HepG2 (cell line): Measurements from ENCODE around the gene CELSR2. TPM values are rescaled to one million over a fixed set of nuclear protein-coding genes. Genes with fewer than 3 reads are reported as not detected.
A peak's percentile ranks its signal among the peaks of the same experiment; 100 is the strongest.

Experiments
- ATAD3A ChIP-seq: sonication (generic); formaldehyde crosslinking; IDR thresholded peaks from 2 replicates; pipeline ENCODE4 v1.4.0; 2020; ENCODE audit warnings: missing genetic modification reagents
- ATF7 ChIP-seq, 2 experiments: fragments of 450-650 bp in 1 of 2; sonication (generic) in 1 of 2; formaldehyde crosslinking in 1 of 2; IDR thresholded peaks; 2 replicates each; pipeline versions ENCODE4 v1.4.0 to v1.6.1; 2016 to 2020; ENCODE audit warnings: antibody characterized with exemption in 1 of 2, mild to moderate bottlenecking in 1 of 2, missing genetic modification reagents in 1 of 2
- BRCA1 ChIP-seq: sonication (generic); formaldehyde crosslinking; IDR thresholded peaks from 2 replicates; pipeline ENCODE4 v1.4.0; 2020; ENCODE audit warnings: missing genetic modification reagents
- DR1 ChIP-seq: sonication (generic); formaldehyde crosslinking; IDR thresholded peaks from 2 replicates; pipeline ENCODE4 v1.8.0; 2021; ENCODE audit warnings: mild to moderate bottlenecking, missing genetic modification reagents, inconsistent platforms
- HNRNPUL1 ChIP-seq: fragments of 200-400 bp; formaldehyde crosslinking; IDR thresholded peaks from 2 replicates; pipeline ENCODE4 v1.6.1; 2017; ENCODE audit warnings: low read depth, mild to moderate bottlenecking, low read length, moderate library complexity
- JUNB ChIP-seq: sonication (generic); formaldehyde crosslinking; IDR thresholded peaks from 2 replicates; pipeline ENCODE4 v1.8.0; 2022; ENCODE audit warnings: missing genetic modification reagents, mild to moderate bottlenecking, borderline replicate concordance
- KLF9 ChIP-seq: IDR thresholded peaks from 2 replicates; pipeline ENCODE4 v1.6.1; 2016; ENCODE audit warnings: low read depth
- MAFK ChIP-seq, 2 experiments: IDR thresholded peaks in 1 of 2; conservative IDR thresholded peaks in 1 of 2; 2 replicates each; pipeline ENCODE4 v1.6.1; 2011; ENCODE audit warnings: improper control_type of control experiment in 2 of 2, low read length in 2 of 2
- MAX ChIP-seq: IDR thresholded peaks from 2 replicates; pipeline ENCODE4 v1.6.1; 2012; ENCODE audit warnings: inconsistent platforms
- MIER2 ChIP-seq: IDR thresholded peaks from 2 replicates; pipeline ENCODE4 v1.6.1; 2016; ENCODE audit warnings: missing biosample characterization, missing genetic modification reagents
- MYC ChIP-seq: sonication (generic); formaldehyde crosslinking; IDR thresholded peaks from 2 replicates; pipeline ENCODE4 v1.9.0; 2021; ENCODE audit warnings: missing genetic modification reagents, borderline replicate concordance
- NFE2 ChIP-seq: sonication (generic); formaldehyde crosslinking; IDR thresholded peaks from 2 replicates; pipeline ENCODE4 v1.4.0; 2020; ENCODE audit warnings: missing genetic modification reagents
- NKX3-1 ChIP-seq: sonication (generic); formaldehyde crosslinking; IDR thresholded peaks from 2 replicates; pipeline ENCODE4 v1.5.0; 2020; ENCODE audit warnings: missing genetic modification reagents
- PBX2 ChIP-seq: IDR thresholded peaks from 2 replicates; pipeline ENCODE4 v1.6.1; 2016; ENCODE audit warnings: control low read depth
- TFAP4 ChIP-seq: sonication (generic); IDR thresholded peaks from 2 replicates; pipeline ENCODE4 v1.6.1; 2016; ENCODE audit warnings: low read depth, borderline replicate concordance
- THRA ChIP-seq: sonication (generic); formaldehyde crosslinking; IDR thresholded peaks from 2 replicates; pipeline ENCODE4 v1.4.0; 2020; ENCODE audit warnings: missing genetic modification reagents, borderline replicate concordance
- XBP1 ChIP-seq: sonication (generic); formaldehyde crosslinking; IDR thresholded peaks from 2 replicates; pipeline ENCODE4 v1.5.0; 2020; ENCODE audit warnings: missing genetic modification reagents
- ZFP36L1 ChIP-seq: sonication (generic); formaldehyde crosslinking; IDR thresholded peaks from 2 replicates; pipeline ENCODE4 v1.8.0; 2022; ENCODE audit warnings: mild to moderate bottlenecking, missing genetic modification reagents, moderate library complexity
- ZNF234 ChIP-seq: sonication (generic); formaldehyde crosslinking; conservative IDR thresholded peaks from 2 replicates; pipeline ENCODE4 v1.5.1; 2020; ENCODE audit warnings: mild to moderate bottlenecking, missing genetic modification reagents
- ZNF329 ChIP-seq: sonication (generic); formaldehyde crosslinking; IDR thresholded peaks from 2 replicates; pipeline ENCODE4 v1.9.0; 2021; ENCODE audit warnings: low read depth, mild to moderate bottlenecking, missing genetic modification reagents
- ZNF432 ChIP-seq: sonication (generic); formaldehyde crosslinking; IDR thresholded peaks from 2 replicates; pipeline ENCODE4 v1.5.0; 2020; ENCODE audit warnings: missing genetic modification reagents, mild to moderate bottlenecking, borderline replicate concordance
- ZNF567 ChIP-seq: sonication (generic); formaldehyde crosslinking; IDR thresholded peaks from 2 replicates; pipeline ENCODE4 v1.8.1; 2023; ENCODE audit warnings: mild to moderate bottlenecking, missing genetic modification reagents, borderline replicate concordance
- ZNF605 ChIP-seq: sonication (generic); formaldehyde crosslinking; IDR thresholded peaks from 2 replicates; pipeline ENCODE4 v1.8.0; 2022; ENCODE audit warnings: mild to moderate bottlenecking, missing genetic modification reagents
- ZNF619 ChIP-seq: sonication (generic); formaldehyde crosslinking; IDR thresholded peaks from 2 replicates; pipeline ENCODE4 v1.4.0; 2020; ENCODE audit warnings: mild to moderate bottlenecking, missing genetic modification reagents
- ZNF720 ChIP-seq: sonication (generic); formaldehyde crosslinking; IDR thresholded peaks from 2 replicates; pipeline ENCODE4 v1.4.0; 2020; ENCODE audit warnings: missing genetic modification reagents
- ZNF780A ChIP-seq: sonication (generic); formaldehyde crosslinking; IDR thresholded peaks from 2 replicates; pipeline ENCODE4 v1.8.0; 2022; ENCODE audit warnings: mild to moderate bottlenecking, missing genetic modification reagents, moderate library complexity
- ZNF816 ChIP-seq: sonication (generic); formaldehyde crosslinking; IDR thresholded peaks from 2 replicates; pipeline ENCODE4 v1.8.0; 2022; ENCODE audit warnings: missing genetic modification reagents, mild to moderate bottlenecking, borderline replicate concordance
- ZSCAN31 ChIP-seq: sonication (generic); formaldehyde crosslinking; IDR thresholded peaks from 2 replicates; pipeline ENCODE4 v1.5.0; 2020; ENCODE audit warnings: low read depth, mild to moderate bottlenecking, missing genetic modification reagents
- ZZZ3 ChIP-seq: sonication (generic); formaldehyde crosslinking; IDR thresholded peaks from 2 replicates; pipeline ENCODE4 v1.4.0; 2020; ENCODE audit warnings: missing genetic modification reagents, mild to moderate bottlenecking, borderline replicate concordance
- polyA plus RNA-seq, 8 experiments: library from polyadenylated mRNA; depleted of rRNA in 3 of 8; stranded (reverse) in 7 of 8; unstranded in 1 of 8; fragments of >200 nt; fragmentation: Illumina TruSeq in 4 of 8; extraction: Trizol in 4 of 8; gene quantifications; 2 replicates each; pipeline versions ENCODE4 v1.2.1 to v1.2.3, GENCODE V29; 2011 to 2016; ENCODE audit warnings: low read depth in 4 of 8, missing spikeins in 1 of 8, mixed read lengths in 1 of 8; ENCODE audit not compliant: insufficient read depth in 1 of 8
- total RNA-seq, 5 experiments: library from RNA; depleted of rRNA; stranded (reverse); fragments of >200 nt; fragmentation: Illumina TruSeq; extraction: Trizol; gene quantifications; 2 replicates each; pipeline ENCODE4 v1.2.3, GENCODE V29; 2016; ENCODE audit warnings: low read depth in 1 of 5

CELSR2 gene
- total and polyA plus RNA-seq, 2 of the 13 experiments (the other 11 are each of a cell fraction or from before 2014, with no cell fraction given): 4.0 to 6.6 TPM

GRCh38 chr1:109253803-109254620 is 4.7 kb downstream of the CELSR2 start (continued):
- no peak for TF ChIP-seq ZFP36L1
- 0 out of 2 replicates have a peak, but pooled peaks have one; percentile 54 for TF ChIP-seq ZSCAN31 (CRISPR knock-in tag)
- no peak for TF ChIP-seq KLF9 (CRISPR knock-in tag)
- TF ChIP-seq MYC (CRISPR knock-in tag): peak; percentile 8; the same call in 1 of the 2 replicates
- TF ChIP-seq ZZZ3: peak; percentile 19; the same call in 1 of the 2 replicates
- TF ChIP-seq MAX: peak; percentile 29; the same call in 1 of the 2 replicates
- TF ChIP-seq DR1 (CRISPR knock-in tag): peak; percentile 23; the same call in 1 of the 2 replicates
- TF ChIP-seq THRA (CRISPR knock-in tag): no peak
- no peak for TF ChIP-seq ZNF816 (CRISPR knock-in tag)
- no peak for TF ChIP-seq ZNF619
- TF ChIP-seq ZNF234 (CRISPR knock-in tag): no peak
- TF ChIP-seq ATAD3A (CRISPR knock-in tag): no peak
- TF ChIP-seq MAFK (conservative IDR thresholded peaks at IDR 0.05 in 1 of 2, IDR thresholded peaks at IDR 0.05 in 1 of 2; ENCODE audit: low read length in 2 of 2): no peak
- TF ChIP-seq ZNF780A (CRISPR knock-in tag): no peak
- TF ChIP-seq ZNF567: no peak
- TF ChIP-seq ATF7 (IDR thresholded peaks at IDR 0.05): no peak
- TF ChIP-seq ATF7 (CRISPR knock-in tag; IDR thresholded peaks at IDR 0.05): no peak
- no peak for TF ChIP-seq ZNF432 (CRISPR knock-in tag)
- TF ChIP-seq XBP1: no peak
- no peak for TF ChIP-seq MIER2
- no peak for TF ChIP-seq ZNF605 (CRISPR knock-in tag)
- no peak for TF ChIP-seq ZNF329 (CRISPR knock-in tag)
- TF ChIP-seq JUNB (CRISPR knock-in tag): no peak
- no peak for TF ChIP-seq NKX3-1 (CRISPR knock-in tag)
- TF ChIP-seq PBX2: no peak
- no peak for TF ChIP-seq NFE2 (CRISPR knock-in tag)
- TF ChIP-seq ZNF720 (CRISPR knock-in tag): no peak
- no peak for TF ChIP-seq HNRNPUL1
- TF ChIP-seq TFAP4: no peak
- no peak for TF ChIP-seq BRCA1 (CRISPR knock-in tag)
